ENCODE measurements around the gene TCF25.

GRCh38 chr16:89884041-89884421 lies 10.6 kb downstream of the TCF25 start:
- TF ChIP-seq, protein P1, sequence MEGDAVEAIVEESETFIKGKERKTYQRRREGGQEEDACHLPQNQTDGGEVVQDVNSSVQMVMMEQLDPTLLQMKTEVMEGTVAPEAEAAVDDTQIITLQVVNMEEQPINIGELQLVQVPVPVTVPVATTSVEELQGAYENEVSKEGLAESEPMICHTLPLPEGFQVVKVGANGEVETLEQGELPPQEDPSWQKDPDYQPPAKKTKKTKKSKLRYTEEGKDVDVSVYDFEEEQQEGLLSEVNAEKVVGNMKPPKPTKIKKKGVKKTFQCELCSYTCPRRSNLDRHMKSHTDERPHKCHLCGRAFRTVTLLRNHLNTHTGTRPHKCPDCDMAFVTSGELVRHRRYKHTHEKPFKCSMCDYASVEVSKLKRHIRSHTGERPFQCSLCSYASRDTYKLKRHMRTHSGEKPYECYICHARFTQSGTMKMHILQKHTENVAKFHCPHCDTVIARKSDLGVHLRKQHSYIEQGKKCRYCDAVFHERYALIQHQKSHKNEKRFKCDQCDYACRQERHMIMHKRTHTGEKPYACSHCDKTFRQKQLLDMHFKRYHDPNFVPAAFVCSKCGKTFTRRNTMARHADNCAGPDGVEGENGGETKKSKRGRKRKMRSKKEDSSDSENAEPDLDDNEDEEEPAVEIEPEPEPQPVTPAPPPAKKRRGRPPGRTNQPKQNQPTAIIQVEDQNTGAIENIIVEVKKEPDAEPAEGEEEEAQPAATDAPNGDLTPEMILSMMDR (IDR thresholded peaks at IDR 0.05; ENCODE audit: insufficient read depth, low read depth, low read length): no peak
- TF ChIP-seq EZH2 (IDR thresholded peaks at IDR 0.05; ENCODE audit: insufficient read depth, low read length): no peak

Data from astrocyte (in vitro differentiated cells and primary cell).